OCI-LY7 (cell line): ENCODE data around the gene SCG5. TPM values are rescaled to one million over a fixed set of nuclear protein-coding genes. Genes with fewer than 3 reads are reported as not detected.

Source experiments
- BruUV-seq: library from RNA; stranded (reverse); fragments of 400-500 nt; replicated peaks from 2 replicates; lab custom pipeline; 2021; lab: Mats Ljungman, UMichigan
- CTCF ChIA-PET: fragments of 300-600 bp; sonication (Branson Sonifier 250); formaldehyde crosslinking; loops from one replicate; lab custom pipeline; 2022; ENCODE audit warnings: antibody characterized with exemption; ENCODE audit not compliant: unreplicated experiment; lab: Charles Lee
- POLR2A ChIA-PET: fragments of 300-600 bp; sonication (Branson Sonifier 250); formaldehyde crosslinking; loops from one replicate; lab custom pipeline; 2022; ENCODE audit warnings: antibody characterized with exemption; lab: Charles Lee
- DNase-seq: peaks from one replicate; pipeline ENCODE4 v3.0.0-alpha.2; 2015; ENCODE audit warnings: low spot score
- H2AFZ ChIP-seq: fragments of 200-600 bp; sonication (generic), shearing (Covaris generic); 2 replicates; pipeline ENCODE4 v1.6.1; 2014; ENCODE audit warnings: mild to moderate bottlenecking, antibody characterized with exemption, low read length, moderate library complexity
- H3K27ac ChIP-seq: fragments of 200-600 bp; sonication (generic); 2 replicates; pipeline ENCODE4 v1.5.1; 2014; ENCODE audit warnings: mixed run types, low read depth, mild to moderate bottlenecking, moderate library complexity, low read length, inconsistent platforms; ENCODE audit not compliant: poor library complexity, severe bottlenecking
- H3K36me3 ChIP-seq: fragments of 200-600 bp; sonication (generic); 2 replicates; pipeline ENCODE4 v1.6.1; 2014; ENCODE audit warnings: mild to moderate bottlenecking, antibody characterized with exemption, low read length, moderate library complexity, mixed read lengths; ENCODE audit not compliant: insufficient read depth
- H3K4me1 ChIP-seq: fragments of 200-600 bp; sonication (generic); 2 replicates; pipeline ENCODE4 v1.5.1; 2014; ENCODE audit warnings: mild to moderate bottlenecking, low read length; ENCODE audit not compliant: insufficient read depth, poor library complexity, severe bottlenecking
- H3K4me2 ChIP-seq: fragments of 200-600 bp; sonication (generic); 2 replicates; pipeline ENCODE4 v1.6.1; 2014; ENCODE audit warnings: mild to moderate bottlenecking, low read length
- H3K4me3 ChIP-seq: fragments of 200-600 bp; sonication (generic); 2 replicates; pipeline ENCODE4 v1.5.1; 2014; ENCODE audit warnings: mild to moderate bottlenecking, low read depth, low read length; ENCODE audit not compliant: poor library complexity, severe bottlenecking
- H3K79me2 ChIP-seq: fragments of 200-600 bp; sonication (generic); 2 replicates; pipeline ENCODE4 v1.6.1; 2016; ENCODE audit warnings: low read depth, mild to moderate bottlenecking, low read length, moderate library complexity, mixed read lengths; ENCODE audit not compliant: insufficient read depth
- H3K9me2 ChIP-seq: fragments of 200-600 bp; sonication (generic); 2 replicates; pipeline ENCODE4 v1.6.1; 2016; ENCODE audit warnings: mild to moderate bottlenecking, low read length, mixed read lengths; ENCODE audit not compliant: insufficient read depth
- H3K9me3 ChIP-seq: fragments of 200-600 bp; sonication (generic); 2 replicates; pipeline ENCODE4 v1.6.1; 2014; ENCODE audit warnings: mild to moderate bottlenecking, mixed run types, low read length, mixed read lengths
- H4K20me1 ChIP-seq: fragments of 200-600 bp; sonication (generic); 2 replicates; pipeline ENCODE4 v1.6.1; 2014; ENCODE audit warnings: mild to moderate bottlenecking, antibody characterized with exemption, low read length, moderate library complexity, mixed read lengths; ENCODE audit not compliant: insufficient read depth
- CTCF ChIP-seq: fragments of 200-600 bp; sonication (generic); conservative IDR thresholded peaks from 2 replicates; pipeline ENCODE4 v1.5.1; 2014; ENCODE audit warnings: mild to moderate bottlenecking, antibody characterized with exemption, low read length, moderate library complexity, mixed read lengths
- EZH2phosphoT487 ChIP-seq: fragments of 200-600 bp; sonication (generic); IDR thresholded peaks from 2 replicates; pipeline ENCODE4 v1.6.1; 2018; ENCODE audit warnings: low read depth, borderline replicate concordance, mild to moderate bottlenecking, mixed run types, antibody characterized with exemption, low read length, moderate library complexity, mixed read lengths
- intact Hi-C: fragments of 100-400 bp; cut with micrococcal nuclease; formaldehyde crosslinking; loops from one replicate; pipeline ENCODE4 v1.10.0; 2022; ENCODE audit not compliant: unreplicated experiment
- total RNA-seq, 2 experiments: library from RNA; depleted of rRNA in 1 of 2; stranded (reverse); fragments of >200 nt in 1 of 2; shearing (Covaris generic) in 1 of 2; gene quantifications; 2 replicates each; pipeline ENCODE4 v1.2.3, GENCODE V29; 2014 to 2022

The SCG5 gene
- total RNA-seq, 2 experiments from 2014 or later, result 1.5 to 4.7 TPM

GRCh38 chr15:32667321-32667720 lies 25.8 kb downstream of the SCG5 start:
- Histone ChIP-seq H3K36me3 (peaks cover 46% of the 10 kb centered on the region; the same call in 1 of the 2 replicates), H2AFZ (no peak overlapping the region), H3K9me3 (no peaks in the 10 kb centered on the region), H3K79me2 (no peaks in the 10 kb centered on the region), H3K9me2 (no peaks in the 10 kb centered on the region), H3K4me2 (no peak overlapping the region), H4K20me1 (no peaks in the 10 kb centered on the region), H3K4me1 (no peaks in the 10 kb centered on the region), H3K4me3 (no peak overlapping the region), H3K27ac (no peak overlapping the region)
- ChIA-PET POLR2A (no interaction called here), CTCF (no interaction called here)
- DNase-seq, result no peak
- BruUV-seq, result no TSS peak
- no peak for TF ChIP-seq CTCF
- no peak for TF ChIP-seq EZH2phosphoT487
- intact Hi-C loops, result no loop called here

- H2AFZ ChIP-seq, result no peak overlapping the region
Observed at GRCh38 chr15:32668942-32669341, 27.4 kb downstream of the SCG5 start.

More at GRCh38 chr15:32668942-32669341, 27.4 kb downstream of the SCG5 start:
- no peaks in the 10 kb centered on the region for H3K79me2 ChIP-seq
- CTCF ChIA-PET, result no interaction called here
- H3K9me2 ChIP-seq, result no peaks in the 10 kb centered on the region
- intact Hi-C loops, result no loop called here
- POLR2A ChIA-PET, result no interaction called here
- H3K4me1 ChIP-seq, result no peaks in the 10 kb centered on the region
- no peak for DNase-seq
- TF ChIP-seq EZH2phosphoT487 (no peak), CTCF (no peak)
- no peak overlapping the region for H3K4me3 ChIP-seq
- H3K27ac ChIP-seq, result no peak overlapping the region
- no peaks in the 10 kb centered on the region for H4K20me1 ChIP-seq
- no peak overlapping the region for H3K4me2 ChIP-seq
- H3K36me3 ChIP-seq, result peaks cover 36% of the 10 kb centered on the region; the same call in 1 of the 2 replicates
- H3K9me3 ChIP-seq, result no peaks in the 10 kb centered on the region
- BruUV-seq, result no TSS peak
